HG03432 (cell line): ENCODE measurements around the gene ARL5B.

Source experiments
- ATAC-seq: cut with Tn5 transposase; IDR thresholded peaks from one replicate; pipeline ENCODE4 v1.9.1; 2021; ENCODE audit warnings: mild to moderate bottlenecking, moderate library complexity; ENCODE audit not compliant: unreplicated experiment

The ARL5B gene

DNA sequence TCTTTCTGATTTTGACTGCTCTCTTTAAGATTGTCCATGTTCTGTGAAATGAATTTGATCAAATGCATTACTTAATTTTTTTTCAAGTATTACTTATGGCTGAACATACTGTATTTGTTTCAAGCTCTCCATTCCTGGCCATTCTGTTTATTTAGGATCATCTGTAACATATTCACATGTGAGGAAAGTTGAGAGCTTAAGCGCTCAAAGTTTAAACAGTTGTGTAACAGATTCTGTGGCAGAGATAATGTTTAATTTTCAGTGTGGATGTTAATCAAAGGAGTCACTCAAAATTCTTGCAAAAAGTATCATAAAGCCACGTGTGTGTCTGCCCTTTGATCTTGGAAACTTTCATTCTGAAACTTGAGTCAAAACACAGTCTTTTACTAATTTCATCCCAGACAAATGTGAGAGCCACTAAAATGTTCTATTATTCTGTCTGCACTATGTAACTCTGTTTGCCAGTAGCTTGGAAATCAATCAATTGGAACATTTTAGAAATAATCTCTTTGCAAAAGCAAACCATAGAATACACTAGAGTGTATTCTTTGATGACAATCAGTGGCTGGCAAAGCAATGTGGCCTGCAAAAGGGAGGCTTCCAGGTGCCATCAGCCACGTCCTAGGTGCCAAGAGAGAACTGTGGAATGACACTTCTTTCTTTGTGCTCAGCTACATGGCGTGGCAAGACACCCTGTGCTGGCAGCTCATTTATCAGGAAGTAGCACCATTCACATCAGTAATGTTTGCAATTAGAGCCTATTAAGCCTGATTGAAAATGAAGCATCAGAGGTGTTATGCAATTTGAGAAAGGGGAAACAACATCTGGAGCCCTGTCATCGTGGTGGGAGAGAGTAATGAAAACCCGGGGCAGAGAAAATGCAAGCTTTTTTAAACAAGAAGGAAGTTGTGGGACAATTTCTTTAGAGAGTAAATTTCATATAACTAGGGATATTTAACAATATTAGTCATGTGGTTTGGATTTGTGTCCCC lies 40.9 kb downstream of the ARL5B start:
- ATAC-seq, result peak; percentile 66

DNA sequence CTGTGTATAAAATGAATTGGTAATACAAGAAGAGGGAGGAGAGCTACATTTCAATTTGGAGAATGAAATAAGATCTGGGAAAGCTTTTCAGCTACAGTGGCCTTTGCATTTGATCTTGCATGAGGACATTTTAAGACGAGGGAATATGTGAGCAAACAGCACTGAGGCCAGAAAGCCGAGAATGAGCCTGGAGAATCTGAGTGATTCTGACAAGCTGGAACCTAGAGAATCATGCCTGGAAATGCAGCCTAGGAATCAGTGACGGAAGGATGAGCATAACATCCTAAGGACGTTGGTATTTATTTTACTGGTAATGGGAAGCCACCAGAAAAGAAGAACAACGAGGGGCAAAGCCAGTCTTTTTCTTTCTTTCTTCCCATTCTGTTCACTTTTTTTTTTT lies 44.3 kb downstream of the ARL5B start:
- ATAC-seq, result no peak

DNA sequence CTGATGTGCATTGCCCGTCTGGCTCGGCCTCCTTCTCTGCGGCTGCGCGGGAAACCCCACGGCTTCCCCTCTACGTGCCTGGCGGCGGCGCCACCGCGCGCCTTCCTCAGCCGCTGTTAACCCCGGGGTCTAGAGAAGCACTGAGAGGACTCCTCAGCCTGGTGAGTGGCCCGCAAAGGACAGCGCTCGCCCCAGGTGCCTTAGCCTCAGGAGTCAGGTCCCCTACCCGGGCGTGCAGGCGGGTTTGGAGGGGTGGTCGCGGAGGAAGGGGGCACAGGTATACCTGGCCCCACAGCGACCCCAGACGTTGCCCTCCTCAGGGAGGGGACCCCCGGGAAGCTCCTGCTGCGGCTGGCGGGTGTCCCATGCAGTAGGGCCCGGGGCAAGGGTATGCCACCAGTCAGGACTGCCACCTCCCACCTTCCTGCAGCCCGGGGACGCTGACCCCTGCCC lies 51.0 kb downstream of the ARL5B start:
- ATAC-seq, result no peak

DNA sequence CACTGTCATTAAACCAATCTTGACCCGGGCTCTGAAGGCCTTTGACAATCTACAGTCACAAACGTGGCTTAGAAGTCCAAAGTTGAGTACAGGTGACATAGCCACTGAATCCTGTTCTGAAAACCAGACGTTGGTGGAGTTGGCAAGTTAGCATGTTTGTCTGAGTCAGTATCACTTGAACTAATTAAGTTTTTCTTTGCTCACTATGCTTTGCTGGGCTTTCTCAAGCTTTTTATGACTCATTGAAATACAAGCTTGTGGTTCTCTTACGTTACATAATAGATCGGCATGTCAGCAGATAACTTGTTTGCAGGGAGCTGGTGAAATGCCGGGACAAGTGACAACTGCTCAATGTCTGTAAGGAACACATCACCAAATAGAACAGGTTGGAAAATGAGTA lies 53.8 kb downstream of the ARL5B start:
- ATAC-seq, result no peak

DNA sequence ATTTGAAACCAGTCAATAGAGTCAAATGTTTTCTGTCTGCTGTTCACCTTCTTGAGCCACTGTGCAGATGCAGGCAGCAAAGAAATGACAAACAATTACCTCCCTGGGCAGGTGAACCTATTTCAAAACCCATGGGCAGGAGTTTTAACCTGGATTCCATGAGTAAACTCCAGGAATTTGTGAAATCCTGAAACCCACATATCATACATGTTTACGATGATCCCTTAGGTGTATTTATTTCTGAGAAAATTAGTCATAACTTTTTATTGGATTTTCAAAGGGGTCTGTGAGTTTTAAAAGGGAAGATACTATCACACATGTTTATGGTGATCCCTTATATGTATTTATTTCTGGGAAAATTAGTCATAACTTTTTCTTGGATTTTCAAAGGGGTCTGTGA lies 59.8 kb downstream of the ARL5B start:
- ATAC-seq, result no peak

DNA sequence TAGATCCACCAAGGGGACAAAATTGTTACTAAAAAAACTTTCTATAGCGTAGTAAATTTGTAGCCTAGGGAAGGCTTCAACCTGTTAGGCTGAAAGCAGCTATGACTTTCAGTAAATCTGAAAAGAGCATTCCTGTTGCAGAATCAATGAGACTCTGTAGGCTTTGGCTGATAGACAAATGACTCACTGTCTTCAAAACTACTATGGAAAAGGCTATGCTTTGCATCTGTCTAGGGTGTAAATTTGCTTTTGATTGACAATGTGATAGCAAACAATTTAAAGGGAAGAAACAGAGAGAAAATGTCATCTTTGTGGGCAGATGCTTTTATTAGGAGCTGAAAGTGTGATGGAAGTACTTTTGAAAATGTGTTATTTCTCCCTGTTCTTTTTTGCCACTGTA lies 60.6 kb downstream of the ARL5B start:
- no peak for ATAC-seq

DNA sequence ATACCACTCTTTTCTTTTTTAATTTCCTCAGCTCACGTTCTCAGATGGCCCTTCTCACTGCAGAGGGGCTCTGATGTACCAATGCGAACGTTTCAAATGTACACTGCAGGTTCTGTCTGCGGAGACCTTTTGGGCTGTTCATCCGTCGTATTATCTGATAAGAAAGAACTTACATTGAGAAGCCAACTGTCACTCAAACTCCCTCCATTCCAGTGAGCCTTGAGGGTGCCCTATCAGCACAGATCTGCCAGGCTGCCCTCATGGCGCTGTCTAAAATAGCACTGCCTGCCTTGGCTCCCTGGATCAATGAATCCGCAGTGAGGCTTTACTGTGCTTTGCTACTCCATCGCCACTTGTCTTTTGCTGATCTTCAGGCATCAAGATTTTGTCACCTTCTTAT lies 61.8 kb downstream of the ARL5B start:
- ATAC-seq, result no peak

DNA sequence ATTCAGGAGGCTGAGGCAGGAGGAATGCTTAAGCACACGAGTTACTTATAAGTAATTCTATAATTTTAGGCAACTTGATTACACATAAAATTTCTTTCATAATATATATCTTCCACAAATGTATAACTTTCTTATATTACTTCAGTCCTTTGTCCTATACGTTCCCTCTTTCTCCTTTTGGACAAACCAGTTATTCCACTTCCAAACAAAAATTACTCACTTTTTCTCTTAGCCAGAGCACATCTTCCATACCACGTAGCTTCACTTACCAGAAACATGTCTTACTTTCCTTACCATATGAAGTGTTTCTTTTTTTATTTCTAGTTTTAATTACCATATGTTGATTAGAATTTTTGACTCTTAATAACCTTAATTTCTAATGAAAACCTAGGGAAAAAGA lies 64.6 kb downstream of the ARL5B start:
- no peak for ATAC-seq
